Spleen (tissue), 11 donors: Measurements from ENCODE around the gene CCHCR1. TPM values are rescaled to one million over a fixed set of nuclear protein-coding genes. Genes with fewer than 3 reads are reported as not detected.

Experiments
- DNase-seq: peaks from one replicate; pipeline ENCODE4 v3.0.0-alpha.2; 2020
- H3K27ac ChIP-seq, 8 donors: fragments of 200-600 bp; sonication (generic) in 7 of 8; 1 replicate in 4 of 8; 2 replicates in 4 of 8; pipeline versions ENCODE4 v1.5.0 to v1.8.0; 2016 to 2021; ENCODE audit warnings: inconsistent platforms in 4 of 8, mild to moderate bottlenecking in 4 of 8, moderate library complexity in 1 of 8
- H3K27me3 ChIP-seq, 7 donors: fragments of 200-600 bp; sonication (generic) in 6 of 7; replicated peaks in 1 of 7; 1 replicate in 4 of 7; 2 replicates in 3 of 7; pipeline versions ENCODE4 v1.5.0 to v1.8.0; 2016 to 2021; ENCODE audit warnings: inconsistent platforms in 3 of 7, mild to moderate bottlenecking in 1 of 7
- H3K36me3 ChIP-seq, 6 donors: fragments of 200-600 bp; sonication (generic) in 5 of 6; 1 replicate in 4 of 6; 2 replicates in 2 of 6; pipeline versions ENCODE4 v1.5.0 to v1.8.0; 2016 to 2021; ENCODE audit warnings: inconsistent platforms in 2 of 6
- H3K4me1 ChIP-seq, 6 donors: fragments of 200-600 bp; sonication (generic) in 5 of 6; 1 replicate in 3 of 6; 2 replicates in 3 of 6; pipeline versions ENCODE4 v1.5.0 to v1.8.0; 2016 to 2021; ENCODE audit warnings: inconsistent platforms in 3 of 6
- H3K4me3 ChIP-seq, 8 donors: fragments of 200-600 bp; sonication (generic) in 7 of 8; 1 replicate in 4 of 8; 2 replicates in 4 of 8; pipeline versions ENCODE4 v1.5.0 to v1.8.0; 2016 to 2021; ENCODE audit warnings: inconsistent platforms in 4 of 8, mild to moderate bottlenecking in 4 of 8, moderate library complexity in 2 of 8
- H3K9me3 ChIP-seq, 8 donors: fragments of 200-600 bp; sonication (generic) in 7 of 8; 1 replicate in 4 of 8; 2 replicates in 4 of 8; pipeline versions ENCODE4 v1.5.0 to v1.8.0; 2016 to 2021; ENCODE audit warnings: inconsistent platforms in 4 of 8
- CTCF ChIP-seq, 11 experiments: fragments of 200-600 bp in 7 of 11; fragments of 450-650 bp in 4 of 11; sonication (generic) in 4 of 11; IDR thresholded peaks in 8 of 11; conservative IDR thresholded peaks in 3 of 11; 1 replicate in 7 of 11; 2 replicates in 4 of 11; pipeline versions ENCODE4 v1.4.0 to v1.8.0; 2016 to 2021; ENCODE audit warnings: antibody characterized with exemption in 11 of 11, inconsistent platforms in 4 of 11, mild to moderate bottlenecking in 1 of 11
- POLR2A ChIP-seq, 3 donors: fragments of 450-650 bp; IDR thresholded peaks; one replicate each; pipeline ENCODE4 v1.5.1; 2017; ENCODE audit warnings: antibody characterized with exemption in 3 of 3, mild to moderate bottlenecking in 1 of 3
- POLR2AphosphoS5 ChIP-seq, 3 donors: sonication (generic); formaldehyde crosslinking; IDR thresholded peaks; one replicate each; pipeline ENCODE4 v1.5.1; 2017; ENCODE audit warnings: antibody characterized with exemption in 3 of 3
- WGBS, 5 donors: extraction: QIAGEN DNeasy Blood & Tissue Kit in 3 of 5; methylation state at CpG; one replicate each; pipeline versions ENCODE4 v1.1.5 to v1.1.7; 2013 to 2018; 5-methylcytosine and 5-hydroxymethylcytosine counted together
- intact Hi-C: fragments of 100-400 bp; cut with DNase I; formaldehyde crosslinking; loops from one replicate; pipeline ENCODE4 v1.15.0; 2023; ENCODE audit warnings: low total_unique reads
- polyA plus RNA-seq, 3 donors: library from polyadenylated mRNA; stranded (reverse); fragments of 200-250 nt; gene quantifications; one replicate each; pipeline ENCODE4 v1.2.1, GENCODE V29; 2013
- total RNA-seq, 7 donors: library from RNA; depleted of rRNA in 3 of 7; stranded (reverse); fragments of >200 nt in 3 of 7; fragmentation: NEBNext Ultra II Directional in 4 of 7; extraction: Animal tissue kit (Norgen Biotek cat#: 25700) in 4 of 7; gene quantifications; one replicate each; pipeline versions ENCODE4 v1.1.0 to v1.2.1, GENCODE V29; 2016 to 2021
- donor health status: healthy with polysubstance abuse.
- donor health status: DM: no; HTN: no; CAD: no; lungs with moderate emphysema.
- donor health status: DM: no; HTN: no; CAD: no.
- donor health status: Bipolar disorder and iron deficiency.
- donor health status: healthy.
- donor health status: DM: no; HTN: no; CAD: no.
- donor health status: DM: yes; HTN: yes; CAD: no.

The CCHCR1 gene
- total and polyA plus RNA-seq, 10 donors = 7.7 to 22.5 (median 13.9) TPM

GRCh38 chr6:31113861-31114540 lies 43.6 kb downstream of the CCHCR1 start:
- WGBS, 5 donors = 69 to 92% (median 87%) methylated on average over 6 to 7 of the region's 7 CpGs
- no peak for TF ChIP-seq POLR2A (IDR thresholded peaks at IDR 0.05)
- no peak for TF ChIP-seq CTCF (IDR thresholded peaks at IDR 0.05 in 8 of 11, conservative IDR thresholded peaks at IDR 0.05 in 3 of 11)
- no peak for TF ChIP-seq POLR2AphosphoS5 (IDR thresholded peaks at IDR 0.05)
- Histone ChIP-seq H3K4me1 (peaks cover 0 to 22% (median 0%) of the 10 kb centered on the region in 6 donors), H3K27ac (peak overlapping the region in 2 of 8 donors; percentile 53 to 57), H3K4me3 (no peak overlapping the region), H3K27me3 (peaks cover 0 to 45% (median 0%) of the 10 kb centered on the region in 7 donors), H3K9me3 (no peaks in the 10 kb centered on the region), H3K36me3 (no peaks in the 10 kb centered on the region)
- peak; percentile 19 for DNase-seq
- intact Hi-C loops = no loop called here

GRCh38 chr6:31112478-31112877 lies 45.1 kb downstream of the CCHCR1 start, which contains the start of gene C6orf15:
Gene C6orf15 (minus strand): TSS chr6:31112575. CDS start chr6:31112555, 20 bp downstream.
- H3K27me3 ChIP-seq = peaks cover 0 to 47% (median 0%) of the 10 kb centered on the region in 7 donors
- H3K4me1 ChIP-seq = peaks cover 0 to 22% (median 0%) of the 10 kb centered on the region in 6 donors
- no peak within 1 kb of the TSS for H3K27ac ChIP-seq
- no peaks in the 10 kb centered on the region for H3K36me3 ChIP-seq
- H3K4me3 ChIP-seq = no peak within 1 kb of the TSS
- intact Hi-C loops = no loop called here
- no peaks in the 10 kb centered on the region for H3K9me3 ChIP-seq
- 82 to 93% (median 87%) methylated on average over 5 of the region's 5 CpGs for WGBS, 5 donors
- DNase-seq = peak; percentile 52
- no peak for TF ChIP-seq POLR2A (IDR thresholded peaks at IDR 0.05)

- no peak overlapping the region for H3K27ac ChIP-seq
- peak; percentile 61 for DNase-seq
- H3K27me3 ChIP-seq = peaks cover 0 to 46% (median 0%) of the 10 kb centered on the region in 7 donors
- intact Hi-C loops = no loop called here
- WGBS, 5 donors = 84 to 93% (median 88%) methylated on average over 9 to 13 of the region's 13 CpGs
- H3K4me3 ChIP-seq = no peak overlapping the region
- H3K9me3 ChIP-seq = no peaks in the 10 kb centered on the region
- peaks cover 0 to 22% (median 0%) of the 10 kb centered on the region in 6 donors for H3K4me1 ChIP-seq
- TF ChIP-seq POLR2AphosphoS5 (IDR thresholded peaks at IDR 0.05) (no peak), POLR2A (IDR thresholded peaks at IDR 0.05) (no peak), CTCF (IDR thresholded peaks at IDR 0.05 in 8 of 11, conservative IDR thresholded peaks at IDR 0.05 in 3 of 11) (no peak)
- H3K36me3 ChIP-seq = no peaks in the 10 kb centered on the region
Observed at GRCh38 chr6:31111712-31112111, 45.9 kb downstream of the CCHCR1 start.

- no peaks in the 10 kb centered on the region for H3K9me3 ChIP-seq
- H3K36me3 ChIP-seq = no peaks in the 10 kb centered on the region
- peaks cover 0 to 17% (median 0%) of the 10 kb centered on the region in 6 donors for H3K4me1 ChIP-seq
- no peak for TF ChIP-seq POLR2AphosphoS5 (IDR thresholded peaks at IDR 0.05)
- no peak for TF ChIP-seq CTCF (IDR thresholded peaks at IDR 0.05 in 8 of 11, conservative IDR thresholded peaks at IDR 0.05 in 3 of 11)
- TF ChIP-seq POLR2A (IDR thresholded peaks at IDR 0.05) = no peak
- peak; percentile 18 for DNase-seq
- no peak overlapping the region for H3K4me3 ChIP-seq
- WGBS, 5 donors = 75 to 82% (median 80%) methylated on average over 11 of the region's 11 CpGs
- H3K27me3 ChIP-seq = peaks cover 0 to 39% (median 0%) of the 10 kb centered on the region in 7 donors
- no peak overlapping the region for H3K27ac ChIP-seq
- intact Hi-C loops = no loop called here
Observed at GRCh38 chr6:31110825-31111582, 46.6 kb downstream of the CCHCR1 start.
